ENCODE measurements around the gene ZNF574.

Gene ZNF574

DNA sequence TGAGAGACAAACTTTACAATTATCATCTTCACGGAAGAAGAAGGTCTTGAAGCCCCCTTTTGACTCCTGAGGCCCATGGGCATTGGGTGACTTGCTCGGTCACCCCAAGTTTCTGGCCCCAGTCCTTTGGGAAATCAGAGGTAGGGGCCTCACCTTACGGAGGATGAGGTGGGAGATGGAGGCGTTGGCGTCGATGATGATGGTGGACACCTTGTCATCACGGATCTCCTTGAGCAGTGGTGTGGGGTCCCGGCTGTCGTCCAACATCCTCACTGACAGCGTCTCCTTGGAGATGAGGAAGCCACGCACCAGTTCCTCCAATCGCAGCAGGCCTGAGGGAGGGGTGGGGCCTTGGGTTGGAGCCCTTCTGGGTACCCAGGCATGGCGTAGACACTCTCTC is 16.8 kb upstream of the ZNF574 start:
- DNase-seq (ENCODE audit: low spot score): no peak

- no peak for DNase-seq (ENCODE audit: low spot score)
These were observed 15.8 kb upstream of the ZNF574 start for GRCh38 chr19:42060117-42060516.

DNA sequence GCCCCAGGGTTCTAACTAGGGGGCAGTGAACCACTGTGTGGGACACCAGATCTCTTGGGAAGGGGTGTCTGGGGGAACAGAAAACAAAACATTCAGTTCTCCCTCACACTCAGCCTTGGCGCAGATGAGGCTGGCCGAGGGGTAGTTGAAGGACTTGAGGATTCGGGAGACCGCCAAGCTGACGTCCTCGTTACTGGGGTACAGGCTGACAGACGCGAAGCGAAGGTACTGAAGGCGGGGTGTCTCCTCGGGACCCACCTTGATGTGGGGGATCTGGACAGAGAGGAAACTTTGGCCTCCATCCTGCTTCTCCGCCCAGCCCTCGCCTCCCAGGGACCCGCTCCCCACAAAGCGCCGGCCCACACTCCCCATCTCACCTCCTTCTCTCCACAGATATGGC is 13.6 kb upstream of the ZNF574 start:
- no peak for DNase-seq (ENCODE audit: low spot score)

DNA sequence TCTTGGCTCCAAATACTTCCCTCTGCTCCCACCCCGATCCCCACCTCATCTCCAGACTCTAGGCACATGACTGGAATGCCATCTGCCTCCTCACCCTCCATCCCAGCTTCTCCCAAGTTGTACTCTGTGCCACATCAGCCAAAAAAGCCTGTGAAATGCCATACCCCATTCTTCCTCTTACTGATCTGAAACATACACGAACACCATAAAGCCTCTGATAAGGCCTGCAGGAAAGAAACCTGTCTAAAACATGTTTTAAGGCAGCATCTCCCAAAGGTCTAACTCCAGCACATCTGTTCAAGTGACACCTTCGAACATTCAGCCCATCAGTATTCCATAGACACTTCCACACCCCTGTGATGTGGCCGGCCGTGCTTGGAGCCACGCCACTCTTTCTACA is 11.5 kb upstream of the ZNF574 start:
- DNase-seq (ENCODE audit: low spot score): no peak

- DNase-seq (ENCODE audit: low spot score): no peak
These were observed 10.9 kb upstream of the ZNF574 start for GRCh38 chr19:42065051-42065450.

- DNase-seq (ENCODE audit: low spot score): no peak
These were observed 10.5 kb upstream of the ZNF574 start for GRCh38 chr19:42065511-42065910.

DNA sequence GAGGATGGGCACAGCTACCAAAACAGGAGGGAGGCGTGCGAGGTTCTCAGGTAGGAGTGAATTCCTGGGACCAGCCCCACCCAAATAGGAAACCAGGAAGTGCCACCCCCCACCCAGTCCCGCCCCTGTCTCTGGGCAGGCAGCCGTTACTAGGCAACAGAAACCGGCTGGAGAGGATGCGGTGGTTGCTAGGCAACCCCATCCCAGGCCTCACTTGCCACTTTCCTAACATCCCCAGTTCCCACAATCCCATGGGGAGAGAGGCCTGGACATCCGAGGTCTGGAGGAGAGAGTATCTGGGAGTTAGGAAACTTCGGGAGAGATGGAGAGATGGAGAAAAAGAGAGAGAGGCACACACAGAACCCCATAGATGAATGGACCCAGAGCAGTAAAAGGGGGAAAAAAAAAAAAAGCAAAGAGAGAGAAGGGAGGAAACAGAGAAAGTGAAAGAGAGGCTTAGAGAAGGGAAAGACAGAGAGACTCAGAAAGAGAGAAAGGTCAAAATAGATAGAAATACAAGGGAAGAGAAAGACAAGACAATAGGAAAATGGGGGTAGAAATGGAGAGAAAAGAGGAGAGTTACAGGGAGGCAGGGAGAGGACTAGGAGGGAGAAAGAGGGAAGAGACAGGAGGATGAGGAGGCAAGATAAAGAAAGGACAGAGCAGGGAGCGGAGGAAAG is 9.8 kb upstream of the ZNF574 start:
- no peak for DNase-seq (ENCODE audit: low spot score)

- DNase-seq (ENCODE audit: low spot score): no peak
These were observed 8.6 kb upstream of the ZNF574 start for GRCh38 chr19:42067315-42067888.

- DNase-seq (ENCODE audit: low spot score): no peak
These were observed 7.6 kb upstream of the ZNF574 start for GRCh38 chr19:42068361-42068755.

DNA sequence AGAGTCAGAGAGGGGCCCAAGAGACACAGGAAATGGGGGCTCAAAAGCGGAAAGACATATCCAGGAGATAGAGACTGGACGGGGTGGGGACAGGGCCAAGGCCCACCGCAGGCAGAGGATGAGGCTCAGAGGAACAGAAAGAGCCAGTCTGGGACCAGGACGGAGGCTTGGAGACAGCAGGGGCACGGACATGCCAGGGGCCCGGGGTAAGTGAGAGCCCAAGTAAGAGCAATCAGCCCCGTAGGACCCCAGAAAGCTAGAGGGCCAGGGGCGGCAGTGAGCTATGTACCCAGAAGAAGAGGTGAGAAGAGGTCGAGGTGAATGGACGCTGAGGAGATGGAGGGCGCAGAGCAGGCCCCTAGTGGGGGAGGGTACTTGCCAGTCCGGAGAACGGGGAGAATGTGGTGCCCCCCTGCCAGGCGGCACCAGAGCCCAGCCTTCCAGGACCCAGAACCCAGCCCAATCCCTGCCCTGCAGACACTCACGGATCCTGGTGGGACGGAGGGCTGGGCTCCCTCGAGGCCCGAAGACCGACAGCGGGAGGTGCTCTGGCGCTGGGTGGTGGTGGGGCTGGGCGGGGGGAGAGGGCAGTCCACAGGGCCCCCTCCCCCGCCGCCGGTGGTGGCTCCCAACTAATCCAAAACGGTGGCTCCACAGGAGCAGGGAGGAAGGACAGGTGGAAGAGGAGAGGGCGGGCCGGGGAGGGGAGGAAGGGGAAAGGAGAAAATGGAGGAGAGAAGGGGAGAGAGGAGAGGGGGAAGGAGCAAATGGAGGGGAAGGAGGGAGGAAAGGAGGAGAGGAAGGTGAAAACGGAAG is 7.0 kb upstream of the ZNF574 start:
- DNase-seq (ENCODE audit: low spot score): no peak

DNA sequence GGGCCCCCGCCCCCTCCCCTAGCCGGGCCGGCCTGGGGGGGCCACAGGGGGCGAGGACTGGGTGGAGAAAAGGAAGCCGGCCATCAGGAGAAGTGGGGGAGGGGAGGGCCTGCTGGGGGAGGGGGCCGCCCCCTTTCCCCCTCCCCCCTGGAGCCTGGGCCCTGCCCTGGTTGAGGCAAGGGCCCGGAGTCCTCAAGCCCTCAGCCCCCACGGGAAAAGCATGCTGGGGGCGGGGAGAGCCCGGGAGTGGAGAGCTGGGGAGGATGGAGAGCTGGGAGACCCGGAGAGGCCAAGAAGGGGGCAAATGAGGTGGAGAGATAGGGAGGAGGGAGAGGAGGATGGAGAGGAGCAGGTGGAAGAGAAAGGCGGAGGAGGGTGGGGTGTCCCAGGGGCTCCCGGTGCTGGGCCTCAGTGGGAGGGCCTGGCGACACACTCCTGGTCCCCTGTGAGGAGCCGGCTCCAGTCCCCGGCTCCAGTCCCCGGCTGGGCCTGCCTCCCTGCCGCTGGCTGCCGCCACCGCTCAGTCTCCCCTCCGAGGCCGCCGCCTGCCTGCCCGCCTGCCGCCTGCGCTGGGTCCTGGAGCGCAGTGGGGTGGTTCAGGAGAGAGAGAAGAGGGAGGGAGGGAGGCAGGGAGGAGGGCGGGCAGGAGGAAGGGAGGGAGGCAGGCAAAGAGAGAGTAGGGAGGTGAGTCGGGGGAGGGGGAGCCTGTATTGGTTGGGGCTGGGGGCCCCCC is 6.2 kb upstream of the ZNF574 start, which contains the start of gene GRIK5:
Gene GRIK5, minus strand, starts transcription at position 588 of the 733 bp plus-strand sequence. CDS start 4,436 bp downstream, outside the sequence.
- DNase-seq (ENCODE audit: low spot score): no peak

DNA sequence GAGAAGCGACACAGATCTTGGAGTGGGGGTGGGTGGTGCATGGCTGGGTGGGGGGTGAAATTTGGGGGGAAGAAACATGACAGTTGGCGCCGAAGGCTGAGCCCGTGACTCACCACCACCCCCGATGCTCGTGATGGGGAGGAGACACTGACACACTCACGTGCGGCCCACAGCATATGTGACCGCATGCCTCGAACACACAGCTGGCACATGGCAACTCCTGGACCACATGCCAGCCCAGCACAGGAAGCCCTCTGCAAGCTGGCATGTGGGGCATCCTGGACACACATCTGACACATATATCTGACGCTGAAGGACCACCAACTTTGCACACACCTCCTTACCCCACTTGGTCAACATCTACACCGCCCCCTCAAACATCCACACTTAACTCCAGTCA is 4.7 kb upstream of the ZNF574 start:
- DNase-seq (ENCODE audit: low spot score): no peak

GRCh38 chr19:42074513-42075363 is 1.2 kb upstream of the ZNF574 start:
- DNase-seq (ENCODE audit: low spot score): no peak

GRCh38 chr19:42075364-42075615 is 676 bp upstream of the ZNF574 start:
- DNase-seq (ENCODE audit: low spot score): no peak

- no peak for DNase-seq (ENCODE audit: low spot score)
These were observed 496 bp downstream of the ZNF574 start for GRCh38 chr19:42076380-42076944.

DNA sequence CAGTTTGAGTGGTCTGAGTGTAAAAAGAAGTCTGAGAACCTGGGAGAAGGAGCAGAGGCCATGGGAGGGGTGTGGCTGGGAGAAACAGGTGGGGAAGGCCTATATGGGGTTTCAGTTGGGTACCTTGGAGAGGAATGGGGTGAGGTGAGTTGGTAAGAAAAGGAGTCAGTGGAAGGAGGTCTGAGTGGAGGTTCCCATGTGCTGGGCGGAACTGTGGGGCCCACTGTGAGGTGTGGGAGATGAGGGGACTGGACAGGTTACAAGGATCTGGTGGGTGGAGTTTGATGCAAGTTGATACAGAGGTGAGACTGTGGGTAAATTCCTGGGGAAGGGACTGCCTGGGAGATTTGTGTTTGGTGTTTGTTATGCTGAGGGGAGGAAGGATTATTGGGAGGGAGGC is 2.1 kb downstream of the ZNF574 start:
- no peak for DNase-seq (ENCODE audit: low spot score)

DNA sequence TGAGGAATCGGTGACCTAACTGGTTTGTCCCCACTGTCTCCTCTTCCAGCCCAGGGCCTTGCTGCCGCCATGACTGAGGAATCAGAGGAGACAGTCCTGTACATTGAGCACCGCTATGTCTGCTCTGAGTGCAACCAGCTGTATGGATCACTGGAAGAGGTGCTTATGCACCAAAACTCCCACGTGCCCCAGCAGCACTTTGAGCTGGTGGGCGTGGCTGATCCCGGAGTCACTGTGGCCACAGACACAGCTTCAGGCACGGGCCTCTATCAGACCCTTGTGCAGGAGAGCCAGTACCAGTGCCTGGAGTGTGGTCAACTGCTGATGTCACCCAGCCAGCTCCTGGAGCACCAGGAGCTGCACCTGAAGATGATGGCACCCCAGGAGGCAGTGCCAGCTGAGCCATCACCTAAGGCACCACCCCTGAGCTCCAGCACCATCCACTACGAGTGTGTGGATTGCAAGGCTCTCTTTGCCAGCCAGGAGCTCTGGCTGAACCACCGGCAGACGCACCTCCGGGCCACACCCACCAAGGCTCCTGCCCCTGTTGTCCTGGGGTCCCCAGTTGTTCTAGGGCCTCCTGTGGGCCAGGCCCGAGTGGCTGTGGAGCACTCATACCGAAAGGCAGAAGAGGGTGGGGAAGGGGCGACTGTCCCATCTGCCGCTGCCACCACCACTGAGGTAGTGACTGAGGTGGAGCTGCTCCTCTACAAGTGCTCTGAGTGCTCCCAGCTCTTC is 2.7 kb downstream of the ZNF574 start:
- DNase-seq (ENCODE audit: low spot score): no peak

DNA sequence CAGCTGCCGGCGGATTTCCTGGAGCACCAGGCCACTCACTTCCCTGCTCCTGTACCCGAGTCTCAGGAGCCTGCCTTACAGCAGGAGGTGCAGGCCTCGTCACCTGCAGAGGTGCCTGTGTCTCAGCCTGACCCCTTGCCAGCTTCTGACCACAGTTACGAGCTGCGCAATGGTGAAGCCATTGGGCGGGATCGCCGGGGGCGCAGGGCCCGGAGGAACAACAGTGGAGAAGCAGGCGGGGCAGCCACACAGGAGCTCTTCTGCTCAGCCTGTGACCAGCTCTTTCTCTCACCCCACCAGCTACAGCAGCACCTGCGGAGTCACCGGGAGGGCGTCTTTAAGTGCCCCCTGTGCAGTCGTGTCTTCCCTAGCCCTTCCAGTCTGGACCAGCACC is 3.3 kb downstream of the ZNF574 start:
- DNase-seq (ENCODE audit: low spot score): no peak

GRCh38 chr19:42079886-42080763 is 4.2 kb downstream of the ZNF574 start:
- no peak for DNase-seq (ENCODE audit: low spot score)
